Measurements from ENCODE around the gene GPR15LG.
"Not testable (repeated sequence)": the region's sequence is repeated elsewhere in the genome, so short reads cannot be mapped to it uniquely, and the experiment has no call there.

GPR15LG gene

DNA sequence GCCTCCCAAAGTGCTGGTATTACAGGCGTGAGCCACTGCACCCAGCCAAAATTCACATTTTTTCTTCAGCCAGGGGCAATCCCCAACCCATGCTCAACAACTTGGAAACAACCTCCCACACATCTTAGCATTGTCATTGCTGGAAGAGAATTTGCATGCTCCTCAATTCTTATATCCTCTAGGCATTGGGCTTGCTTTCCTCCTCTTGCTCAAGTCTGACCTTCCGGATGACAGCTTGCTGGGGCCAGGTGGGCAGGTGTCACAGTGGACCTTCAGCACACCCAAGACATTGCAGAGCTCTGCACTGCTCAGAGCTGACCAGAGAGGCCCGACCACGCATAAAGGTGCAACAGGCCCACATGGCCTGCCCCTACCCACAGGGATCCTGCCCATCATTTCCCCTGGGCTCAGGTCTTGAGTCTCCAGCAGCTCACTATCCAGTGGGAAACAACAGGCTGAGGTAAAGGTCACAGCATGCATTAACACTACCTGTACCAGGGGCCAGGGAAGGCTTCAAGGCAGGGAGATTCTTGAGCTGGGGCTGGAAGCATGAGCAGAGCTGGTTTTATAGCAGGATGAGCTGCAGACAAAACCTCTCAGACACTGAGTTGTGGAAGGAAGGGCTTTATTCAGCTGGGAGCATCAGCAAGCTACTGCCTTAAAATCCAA, 6.8 kb upstream of the GPR15LG start:
- Histone ChIP-seq H3K27ac (no peak overlapping the region), H3K4me1 (no peaks in the 10 kb centered on the region), H3K4me3 (no peak overlapping the region), H3K27me3 (peaks cover 0 to 13% of the 10 kb centered on the region in 2 donors), H3K36me3 (no peaks in the 10 kb centered on the region), H3K9me3 (no peaks in the 10 kb centered on the region)
- DNase-seq, result no peak
- intact Hi-C loops (cut with DNase I; ENCODE audit: low total_unique reads), result no loop called here
- no peak for TF ChIP-seq CTCF (IDR thresholded peaks at IDR 0.05)

DNA sequence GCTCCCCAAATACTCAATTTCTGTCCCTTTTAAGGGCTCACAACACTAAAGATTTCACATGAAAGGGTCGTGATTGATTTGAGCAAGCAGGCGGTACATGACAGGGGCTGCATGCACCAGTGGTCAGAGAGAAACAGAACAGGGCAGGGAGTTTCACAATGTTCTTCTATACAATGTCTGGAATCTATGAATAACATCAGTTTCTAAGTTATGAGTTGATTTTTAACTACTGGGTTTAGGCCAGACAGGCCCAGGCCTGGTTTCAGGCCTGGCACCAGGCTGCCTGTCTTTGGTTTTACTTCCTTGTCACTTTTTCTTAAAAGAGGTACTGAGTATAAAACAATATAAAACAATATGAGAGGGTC, 6.3 kb upstream of the GPR15LG start:
- DNase-seq; H3K36me3 ChIP-seq; H3K4me3 ChIP-seq; intact Hi-C loops (cut with DNase I; ENCODE audit: low total_unique reads); H3K27ac ChIP-seq; H3K4me1 ChIP-seq; H3K9me3 ChIP-seq: not testable (repeated sequence)
- peaks cover 0 to 11% of the 10 kb centered on the region in 2 donors for H3K27me3 ChIP-seq

DNA sequence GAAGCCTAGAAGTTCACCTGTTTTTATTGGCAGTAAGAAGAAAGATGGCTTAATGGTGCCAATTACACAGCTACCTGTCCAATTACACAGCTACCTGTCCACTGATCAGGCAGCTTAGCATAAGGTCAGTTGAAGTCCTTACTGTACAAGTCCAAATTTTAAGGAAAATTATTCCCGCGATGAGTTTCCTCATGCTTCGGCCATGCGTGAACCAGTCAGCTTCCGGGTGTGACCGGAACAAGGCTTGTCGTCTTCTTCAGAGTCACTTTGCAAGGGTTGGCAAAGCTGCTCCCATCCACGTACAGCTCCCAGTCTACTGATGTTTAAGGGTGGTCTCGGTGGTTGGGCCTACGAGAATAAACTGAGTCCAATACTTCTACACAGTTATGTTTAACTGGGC, 5.2 kb upstream of the GPR15LG start:
- H3K27ac ChIP-seq; H3K4me3 ChIP-seq; H3K4me1 ChIP-seq; H3K27me3 ChIP-seq; intact Hi-C loops (cut with DNase I; ENCODE audit: low total_unique reads); H3K9me3 ChIP-seq; H3K36me3 ChIP-seq; DNase-seq: not testable (repeated sequence)

- H3K36me3 ChIP-seq; DNase-seq; H3K4me1 ChIP-seq; H3K4me3 ChIP-seq; H3K27ac ChIP-seq; H3K9me3 ChIP-seq; intact Hi-C loops (cut with DNase I; ENCODE audit: low total_unique reads); H3K27me3 ChIP-seq: not testable (repeated sequence)
These were observed 2.4 kb upstream of the GPR15LG start for GRCh38 chr10:84171237-84171636.

DNA sequence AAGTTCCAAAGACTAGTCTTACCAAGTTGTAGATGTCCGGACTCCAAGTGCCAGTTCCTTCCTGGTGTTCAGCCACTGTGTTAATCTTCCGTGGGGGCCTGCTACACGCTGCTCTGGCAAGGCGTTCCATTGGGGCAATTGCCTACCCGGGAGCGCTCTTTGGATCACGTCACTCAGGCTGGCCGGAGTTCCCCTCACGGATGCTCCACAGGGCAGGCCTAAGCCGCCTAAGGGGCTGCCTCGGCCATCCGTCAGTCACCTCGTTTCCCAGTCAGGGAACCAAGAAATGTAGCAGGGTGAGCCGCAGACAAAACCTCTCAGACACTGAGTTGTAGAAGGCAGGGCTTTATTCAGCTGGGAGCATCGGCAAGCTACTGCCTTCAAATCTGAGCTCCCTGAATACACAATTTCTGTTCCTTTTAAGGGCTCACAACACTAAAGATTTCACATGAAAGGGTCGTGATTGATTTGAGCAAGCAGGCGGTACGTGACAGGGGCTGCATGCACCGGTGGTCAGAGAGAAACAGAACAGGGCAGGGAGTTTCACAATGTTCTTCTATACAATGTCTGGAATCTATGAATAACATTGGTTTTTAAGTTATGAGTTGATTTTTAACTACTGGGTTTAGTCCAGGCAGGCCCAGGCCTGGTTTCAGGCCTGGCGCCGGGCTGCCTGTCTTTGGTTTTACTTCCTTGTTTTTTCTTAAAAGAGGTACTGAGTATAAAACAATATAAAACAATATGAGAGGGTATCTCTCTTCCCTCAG, 1.7 kb upstream of the GPR15LG start:
- H3K4me1 ChIP-seq; DNase-seq; H3K9me3 ChIP-seq; H3K27me3 ChIP-seq; H3K27ac ChIP-seq; H3K4me3 ChIP-seq; H3K36me3 ChIP-seq; intact Hi-C loops (cut with DNase I; ENCODE audit: low total_unique reads): not testable (repeated sequence)

- Histone ChIP-seq H3K4me1 (no peaks in the 10 kb centered on the region), H3K9me3 (no peaks in the 10 kb centered on the region), H3K4me3 (no peak overlapping the region), H3K27me3 (no peaks in the 10 kb centered on the region), H3K27ac (no peak overlapping the region), H3K36me3 (no peaks in the 10 kb centered on the region)
- TF ChIP-seq CTCF (IDR thresholded peaks at IDR 0.05), result no peak
- intact Hi-C loops (cut with DNase I; ENCODE audit: low total_unique reads), result no loop called here
- no peak for DNase-seq
These were observed 889 bp upstream of the GPR15LG start for GRCh38 chr10:84172467-84173356.

DNA sequence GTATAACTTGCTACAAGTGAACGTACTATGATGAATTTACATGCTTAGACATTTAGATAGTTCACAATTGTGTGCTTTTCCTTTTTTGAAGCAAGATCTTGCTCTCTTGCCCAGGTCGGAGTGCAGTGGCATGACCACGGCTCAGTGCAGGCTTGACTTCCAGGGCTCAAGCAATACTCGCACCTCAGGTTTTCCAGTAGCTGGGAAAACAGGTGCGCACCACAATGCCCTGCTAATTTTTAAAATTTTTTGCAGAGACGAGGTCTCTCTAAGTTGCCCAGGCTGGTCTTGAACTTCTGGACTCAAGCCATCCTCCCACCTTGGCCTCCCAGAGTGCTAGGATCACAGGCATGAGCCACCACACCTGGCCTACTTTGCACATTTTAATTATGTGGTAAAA, 1.8 kb downstream of the GPR15LG start:
- no peak for DNase-seq
- TF ChIP-seq CTCF (IDR thresholded peaks at IDR 0.05), result no peak
- no peaks in the 10 kb centered on the region for H3K27me3 ChIP-seq
- H3K36me3 ChIP-seq, result no peaks in the 10 kb centered on the region
- H3K4me3 ChIP-seq, result no peak overlapping the region
- no peaks in the 10 kb centered on the region for H3K4me1 ChIP-seq
- intact Hi-C loops (cut with DNase I; ENCODE audit: low total_unique reads), result no loop called here
- H3K27ac ChIP-seq, result no peak overlapping the region
- no peaks in the 10 kb centered on the region for H3K9me3 ChIP-seq

Data from tibial artery (tissue), 4 donors.